Measurements from ENCODE around the gene TEX19. TPM values are rescaled to one million over a fixed set of nuclear protein-coding genes. Genes with fewer than 3 reads are reported as not detected.

The TEX19 gene
- total RNA-seq, 2 donors from 2014 or later: 0.46 to 0.48 TPM

DNA sequence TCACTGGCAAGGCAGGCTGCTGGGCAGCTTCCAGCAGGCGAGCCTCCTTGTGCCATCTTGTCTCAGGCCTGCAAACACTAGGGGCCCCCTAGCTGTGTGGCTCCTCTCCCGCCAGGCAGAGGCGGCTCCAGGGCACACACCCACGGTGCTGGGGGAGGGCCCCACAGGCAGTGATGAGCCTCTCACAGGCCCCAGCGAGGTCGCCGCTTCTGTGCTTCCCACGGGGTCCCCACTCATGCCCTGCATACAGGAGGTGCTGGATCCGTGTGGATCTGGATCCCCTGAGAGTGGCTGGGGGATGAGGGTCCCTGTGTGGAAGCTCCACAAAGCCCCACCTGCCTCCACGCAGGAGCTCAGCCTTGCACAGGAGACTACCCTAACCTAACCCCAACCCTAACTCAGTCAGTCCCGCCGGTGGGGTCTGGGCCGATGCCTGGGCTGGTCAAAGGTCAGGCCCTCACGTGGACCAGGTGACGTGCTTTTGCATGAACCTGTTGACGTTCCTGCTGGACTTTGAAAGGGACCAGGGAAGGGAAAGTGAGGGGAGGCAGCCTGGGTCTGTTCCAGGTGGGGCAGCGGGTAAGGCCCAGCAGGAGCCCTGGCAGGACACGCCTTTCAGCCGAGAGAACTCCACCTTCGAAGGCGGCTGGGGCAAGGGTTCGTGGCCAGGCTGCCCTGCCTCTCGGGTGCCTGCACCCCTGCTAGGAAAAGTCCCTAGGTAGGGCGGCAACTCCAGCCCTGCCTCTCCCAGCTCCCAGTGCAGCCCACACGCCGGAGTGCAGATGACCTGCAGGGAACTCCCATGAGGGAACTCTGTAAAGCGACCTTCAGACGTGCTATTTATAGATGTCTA, 30.7 kb upstream of the TEX19 start:
- H3K27me3 Mint-ChIP-seq (ENCODE audit: insufficient read depth): peaks cover 35% of the 10 kb centered on the region

GRCh38 chr17:82328994-82329507, 30.0 kb upstream of the TEX19 start:
- Mint-ChIP-seq H3K27me3 (ENCODE audit: insufficient read depth) (peaks cover 41% of the 10 kb centered on the region), H3K36me3 (ENCODE audit: low read depth) (no peaks in the 10 kb centered on the region), H3K4me3 (no peak overlapping the region), H3K9me3 (no peaks in the 10 kb centered on the region), H3K27ac (no peak overlapping the region), H3K4me1 (peaks cover 10% of the 10 kb centered on the region)
- H3K27me3 ChIP-seq (ENCODE audit: control insufficient read depth, insufficient read depth, low read length, poor library complexity, severe bottlenecking): peaks cover 38% of the 10 kb centered on the region
- H3K4me3 ChIP-seq (ENCODE audit: low read length): no peak overlapping the region
- WGBS, 2 experiments (ENCODE audit: insufficient coverage in 1 of 2, insufficient read length in 1 of 2): 91 to 97% methylated on average over 7 to 15 of the region's 15 CpGs
- H3K27ac ChIP-seq (ENCODE audit: low read depth, low read length): no peak overlapping the region
- no peaks in the 10 kb centered on the region for H3K9me3 ChIP-seq (ENCODE audit: control insufficient read depth, low read length)
- no peak for DNase-seq
- H3K36me3 ChIP-seq (ENCODE audit: control insufficient read depth, insufficient read depth, low read length): no peaks in the 10 kb centered on the region
- H3K9ac ChIP-seq (ENCODE audit: extremely low read depth, low read length, poor library complexity, severe bottlenecking): no peak overlapping the region
- TF ChIP-seq CTCF (conservative IDR thresholded peaks at IDR 0.05): no peak
- H3K4me1 ChIP-seq (ENCODE audit: control insufficient read depth, insufficient read depth, low read length): no peaks in the 10 kb centered on the region

More for the DNA sequence above, 30.7 kb upstream of the TEX19 start:
- peak; percentile 79 for DNase-seq
- WGBS, 2 experiments (ENCODE audit: insufficient coverage in 1 of 2, insufficient read length in 1 of 2): 76 to 79% methylated on average over 20 to 28 of the region's 28 CpGs
- no peak overlapping the region for H3K27ac Mint-ChIP-seq
- Histone ChIP-seq H3K27ac (ENCODE audit: low read depth, low read length) (no peak overlapping the region), H3K4me1 (ENCODE audit: control insufficient read depth, insufficient read depth, low read length) (no peaks in the 10 kb centered on the region), H3K9me3 (ENCODE audit: control insufficient read depth, low read length) (no peaks in the 10 kb centered on the region), H3K9ac (ENCODE audit: extremely low read depth, low read length, poor library complexity, severe bottlenecking) (no peak overlapping the region), H3K36me3 (ENCODE audit: control insufficient read depth, insufficient read depth, low read length) (no peaks in the 10 kb centered on the region), H3K27me3 (ENCODE audit: control insufficient read depth, insufficient read depth, low read length, poor library complexity, severe bottlenecking) (peaks cover 31% of the 10 kb centered on the region), H3K4me3 (ENCODE audit: low read length) (no peak overlapping the region)
- H3K36me3 Mint-ChIP-seq (ENCODE audit: low read depth): no peaks in the 10 kb centered on the region
- no peak overlapping the region for H3K4me3 Mint-ChIP-seq
- no peaks in the 10 kb centered on the region for H3K9me3 Mint-ChIP-seq
- peaks cover 10% of the 10 kb centered on the region for H3K4me1 Mint-ChIP-seq
- no peak for TF ChIP-seq CTCF (conservative IDR thresholded peaks at IDR 0.05)

- Histone ChIP-seq H3K9ac (ENCODE audit: extremely low read depth, low read length, poor library complexity, severe bottlenecking) (no peak overlapping the region), H3K4me3 (ENCODE audit: low read length) (no peak overlapping the region), H3K27ac (ENCODE audit: low read depth, low read length) (no peak overlapping the region), H3K36me3 (ENCODE audit: control insufficient read depth, insufficient read depth, low read length) (no peaks in the 10 kb centered on the region), H3K4me1 (ENCODE audit: control insufficient read depth, insufficient read depth, low read length) (no peaks in the 10 kb centered on the region), H3K9me3 (ENCODE audit: control insufficient read depth, low read length) (no peaks in the 10 kb centered on the region), H3K27me3 (ENCODE audit: control insufficient read depth, insufficient read depth, low read length, poor library complexity, severe bottlenecking) (peaks cover 46% of the 10 kb centered on the region)
- DNase-seq: no peak
- H3K9me3 Mint-ChIP-seq: no peaks in the 10 kb centered on the region
- H3K4me1 Mint-ChIP-seq: peaks cover 10% of the 10 kb centered on the region
- TF ChIP-seq CTCF (conservative IDR thresholded peaks at IDR 0.05): no peak
- H3K4me3 Mint-ChIP-seq: no peak overlapping the region
- no peak overlapping the region for H3K27ac Mint-ChIP-seq
- peaks cover 48% of the 10 kb centered on the region for H3K27me3 Mint-ChIP-seq (ENCODE audit: insufficient read depth)
- no peaks in the 10 kb centered on the region for H3K36me3 Mint-ChIP-seq (ENCODE audit: low read depth)
- WGBS, 2 experiments (ENCODE audit: insufficient coverage in 1 of 2, insufficient read length in 1 of 2): 91% methylated on average over 17 to 19 of the region's 19 CpGs
These were observed 29.2 kb upstream of the TEX19 start for GRCh38 chr17:82329683-82330321.
